Keratinocyte (primary cell): ENCODE results near the gene ARHGEF28. TPM values are rescaled to one million over a fixed set of nuclear protein-coding genes. Genes with fewer than 3 reads are reported as not detected.

Experiments used
- DNase-seq: peaks from one replicate; pipeline ENCODE4 v3.0.0-alpha.2; 2011; ENCODE audit warnings: low read depth, missing footprints, low spot score
- FAIRE-seq: peaks from 2 replicates; lab custom pipeline; 2011; peaks lifted over from hg19 to GRCh38; lab: Jason Lieb, UNC
- H2AFZ ChIP-seq: 2 replicates; pipeline ENCODE4 v1.6.0; 2012; ENCODE audit warnings: low read length, control low read depth, inconsistent platforms; ENCODE audit not compliant: control insufficient read depth
- H3K27ac ChIP-seq: 2 replicates; pipeline ENCODE4 v1.5.1; 2011; ENCODE audit warnings: low read length; ENCODE audit not compliant: control insufficient read depth, insufficient read depth
- H3K27me3 ChIP-seq: 3 replicates; pipeline ENCODE4 v1.6.0; 2011; ENCODE audit warnings: low read length; ENCODE audit not compliant: control insufficient read depth, insufficient read depth; ENCODE audit errors: extremely low read depth
- H3K36me3 ChIP-seq, 2 experiments: 2 replicates in 1 of 2; 3 replicates in 1 of 2; pipeline ENCODE4 v1.5.1; 2011; ENCODE audit warnings: low read length in 2 of 2, mild to moderate bottlenecking in 1 of 2; ENCODE audit not compliant: control insufficient read depth in 2 of 2, insufficient read depth in 2 of 2; ENCODE audit errors: extremely low read depth in 1 of 2
- H3K4me1 ChIP-seq: 3 replicates; pipeline ENCODE4 v1.5.1; 2011; ENCODE audit warnings: low read length; ENCODE audit not compliant: control insufficient read depth, insufficient read depth; ENCODE audit errors: extremely low read depth
- H3K4me2 ChIP-seq: 3 replicates; pipeline ENCODE4 v1.6.0; 2011; ENCODE audit warnings: low read depth, low read length; ENCODE audit not compliant: control insufficient read depth, insufficient read depth; ENCODE audit errors: extremely low read depth
- H3K4me3 ChIP-seq, 3 experiments: fragments of 200-600 bp in 1 of 3; sonication (generic) in 1 of 3; 2 replicates in 2 of 3; 3 replicates in 1 of 3; pipeline ENCODE4 v1.5.1; 2011 to 2016; ENCODE audit warnings: low read length in 3 of 3, mild to moderate bottlenecking in 3 of 3, control low read depth in 2 of 3, inconsistent platforms in 1 of 3, low read depth in 1 of 3, mixed read lengths in 1 of 3, mixed run types in 1 of 3, moderate library complexity in 1 of 3; ENCODE audit not compliant: control insufficient read depth in 2 of 3, insufficient read depth in 2 of 3; ENCODE audit errors: extremely low read depth in 1 of 3
- H3K79me2 ChIP-seq: 2 replicates; pipeline ENCODE4 v1.6.0; 2012; ENCODE audit warnings: low read length; ENCODE audit not compliant: control insufficient read depth, insufficient read depth
- H3K9ac ChIP-seq: 3 replicates; pipeline ENCODE4 v1.6.0; 2011; ENCODE audit warnings: low read length; ENCODE audit not compliant: control insufficient read depth, insufficient read depth; ENCODE audit errors: extremely low read depth
- H3K9me1 ChIP-seq: 3 replicates; pipeline ENCODE4 v1.6.0; 2011; ENCODE audit warnings: low read length; ENCODE audit not compliant: control insufficient read depth, insufficient read depth; ENCODE audit errors: extremely low read depth
- H3K9me3 ChIP-seq: 2 replicates; pipeline ENCODE4 v1.5.1; 2012; ENCODE audit warnings: low read depth, low read length; ENCODE audit not compliant: control insufficient read depth
- H4K20me1 ChIP-seq: 3 replicates; pipeline ENCODE4 v1.6.0; 2011; ENCODE audit warnings: low read length; ENCODE audit not compliant: control insufficient read depth, insufficient read depth; ENCODE audit errors: extremely low read depth
- EZH2 ChIP-seq: IDR thresholded peaks from one replicate; pipeline ENCODE4 v1.6.1; 2012; ENCODE audit warnings: inconsistent platforms, mild to moderate bottlenecking, low read length, moderate library complexity
- dilution Hi-C: fragments of 300-500 bp; cut with MboI; formaldehyde crosslinking; loops from one replicate; pipeline ENCODE4 v1.7.0; 2020; ENCODE audit warnings: low sequenced_read_pairs; ENCODE audit not compliant: extremely low pct_ligation_motif_present
- polyA plus RNA-seq, 5 experiments: library from polyadenylated mRNA; depleted of rRNA in 3 of 5; stranded (reverse) in 3 of 5; stranded (forward) in 1 of 5; unstranded in 1 of 5; fragments of >200 nt; gene quantifications; 1 replicate in 1 of 5; 2 replicates in 3 of 5; 3 replicates in 1 of 5; pipeline versions ENCODE4 v1.2.1 to v1.2.3, GENCODE V29; 2011 to 2012; ENCODE audit warnings: missing spikeins in 2 of 5, low read depth in 1 of 5, low replicate concordance in 1 of 5
- TF ChIP-seq, protein P1 (sequence below), 3 experiments: IDR thresholded peaks in 1 of 3; conservative IDR thresholded peaks in 1 of 3; optimal IDR thresholded peaks in 1 of 3; 2 replicates in 2 of 3; 3 replicates in 1 of 3; pipeline versions ENCODE3 to v1.5.1; 2011; ENCODE audit warnings: low read length in 3 of 3, mild to moderate bottlenecking in 3 of 3, moderate library complexity in 2 of 3, control low read depth in 1 of 3, inconsistent platforms in 1 of 3; ENCODE audit not compliant: insufficient read depth in 2 of 3; ENCODE audit errors: extremely low read depth in 1 of 3

The ARHGEF28 gene
- polyA plus RNA-seq, 1 donor (not counting 4 experiments of a cell fraction or from before 2014, with no cell fraction given) = 31.6 TPM

DNA sequence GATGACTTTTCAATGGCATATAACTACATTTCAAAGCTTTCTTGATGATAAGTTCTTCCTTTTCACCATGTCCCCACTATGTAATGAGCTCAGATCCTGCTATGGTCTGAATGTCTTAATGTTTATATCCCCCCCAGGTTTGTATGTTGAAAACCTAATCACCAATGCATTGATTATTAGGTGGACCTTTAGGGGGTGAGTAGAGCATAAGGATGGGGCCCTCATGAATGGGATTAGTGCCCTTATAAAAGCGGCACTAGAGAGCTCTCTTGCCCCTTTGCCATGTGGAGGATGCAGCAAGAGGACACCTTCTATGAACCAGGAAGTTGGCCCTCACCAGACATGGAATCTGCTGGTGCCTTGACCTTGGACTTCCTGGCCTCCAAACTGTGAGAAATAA lies 316.8 kb downstream of the ARHGEF28 start:
- Histone ChIP-seq H3K27ac (no peak overlapping the region), H3K9me1 (no peaks in the 10 kb centered on the region), H3K9ac (no peak overlapping the region), H3K4me2 (no peak overlapping the region), H3K27me3 (no peaks in the 10 kb centered on the region), H3K4me1 (peaks cover 18% of the 10 kb centered on the region), H3K9me3 (peaks cover 2% of the 10 kb centered on the region), H3K4me3 (no peak overlapping the region), H3K79me2 (peaks cover 10% of the 10 kb centered on the region), H3K36me3 (peaks cover 11 to 18% of the 10 kb centered on the region in 2 experiments), H2AFZ (no peak overlapping the region), H4K20me1 (no peaks in the 10 kb centered on the region)
- FAIRE-seq = peak; percentile 32
- no peak for DNase-seq
- TF ChIP-seq, protein P1, sequence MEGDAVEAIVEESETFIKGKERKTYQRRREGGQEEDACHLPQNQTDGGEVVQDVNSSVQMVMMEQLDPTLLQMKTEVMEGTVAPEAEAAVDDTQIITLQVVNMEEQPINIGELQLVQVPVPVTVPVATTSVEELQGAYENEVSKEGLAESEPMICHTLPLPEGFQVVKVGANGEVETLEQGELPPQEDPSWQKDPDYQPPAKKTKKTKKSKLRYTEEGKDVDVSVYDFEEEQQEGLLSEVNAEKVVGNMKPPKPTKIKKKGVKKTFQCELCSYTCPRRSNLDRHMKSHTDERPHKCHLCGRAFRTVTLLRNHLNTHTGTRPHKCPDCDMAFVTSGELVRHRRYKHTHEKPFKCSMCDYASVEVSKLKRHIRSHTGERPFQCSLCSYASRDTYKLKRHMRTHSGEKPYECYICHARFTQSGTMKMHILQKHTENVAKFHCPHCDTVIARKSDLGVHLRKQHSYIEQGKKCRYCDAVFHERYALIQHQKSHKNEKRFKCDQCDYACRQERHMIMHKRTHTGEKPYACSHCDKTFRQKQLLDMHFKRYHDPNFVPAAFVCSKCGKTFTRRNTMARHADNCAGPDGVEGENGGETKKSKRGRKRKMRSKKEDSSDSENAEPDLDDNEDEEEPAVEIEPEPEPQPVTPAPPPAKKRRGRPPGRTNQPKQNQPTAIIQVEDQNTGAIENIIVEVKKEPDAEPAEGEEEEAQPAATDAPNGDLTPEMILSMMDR (optimal IDR thresholded peaks at IDR 0.05 in 1 of 3, IDR thresholded peaks at IDR 0.05 in 1 of 3, conservative IDR thresholded peaks at IDR 0.05 in 1 of 3; ENCODE audit: extremely low read depth in 1 of 3, insufficient read depth in 2 of 3, low read length in 3 of 3) = no peak
- TF ChIP-seq EZH2 = no peak
- dilution Hi-C loops = no loop called here

DNA sequence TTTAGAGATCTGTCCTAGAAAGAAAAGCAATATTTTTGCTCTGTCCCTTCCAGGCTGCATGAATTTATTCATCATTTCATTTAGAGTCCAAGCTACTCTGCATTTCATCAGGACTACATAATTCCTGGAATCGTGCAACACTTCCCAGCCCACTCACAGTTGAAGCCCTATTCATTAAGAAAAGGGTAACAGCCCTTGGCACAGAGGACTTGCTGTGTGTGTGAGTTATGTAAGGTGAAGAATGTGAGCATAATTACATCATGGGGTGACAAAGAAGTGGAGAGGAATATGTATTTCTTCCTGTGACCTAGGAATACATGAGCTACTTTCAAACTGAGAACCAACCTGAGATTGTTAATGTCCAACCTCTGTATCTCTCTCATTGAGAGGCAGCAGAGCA lies 317.4 kb downstream of the ARHGEF28 start:
- TF ChIP-seq EZH2 = no peak
- TF ChIP-seq, protein P1 (optimal IDR thresholded peaks at IDR 0.05 in 1 of 3, IDR thresholded peaks at IDR 0.05 in 1 of 3, conservative IDR thresholded peaks at IDR 0.05 in 1 of 3; ENCODE audit: extremely low read depth in 1 of 3, insufficient read depth in 2 of 3, low read length in 3 of 3) = no peak
- dilution Hi-C loops = no loop called here
- Histone ChIP-seq H3K36me3 (peaks cover 11 to 18% of the 10 kb centered on the region in 2 experiments), H3K27me3 (no peaks in the 10 kb centered on the region), H3K79me2 (peaks cover 10% of the 10 kb centered on the region), H3K9ac (no peak overlapping the region), H3K27ac (no peak overlapping the region), H2AFZ (no peak overlapping the region), H3K9me1 (no peaks in the 10 kb centered on the region), H3K4me2 (no peak overlapping the region), H4K20me1 (no peaks in the 10 kb centered on the region), H3K9me3 (peaks cover 2% of the 10 kb centered on the region), H3K4me3 (no peak overlapping the region), H3K4me1 (peaks cover 12% of the 10 kb centered on the region)
- no peak for DNase-seq
- FAIRE-seq = no peak
